GM12801 (cell line): Measurements from ENCODE around the gene C19orf47.

Experiments
- CTCF ChIP-seq: IDR thresholded peaks from one replicate; pipeline ENCODE4 v1.5.1; 2011; ENCODE audit warnings: control low read depth; ENCODE audit not compliant: insufficient read length; ENCODE audit errors: extremely low read depth

C19orf47 gene

GRCh38 chr19:40392894-40393517 is 44.8 kb upstream of the C19orf47 start:
- TF ChIP-seq CTCF = no peak

- TF ChIP-seq CTCF = no peak
Observed at GRCh38 chr19:40392123-40392522, 43.9 kb upstream of the C19orf47 start.

GRCh38 chr19:40390084-40390742 is 42.0 kb upstream of the C19orf47 start, which contains the start of gene HIPK4:
Gene HIPK4 (minus strand): TSS chr19:40390181. CDS start chr19:40389902, 279 bp downstream.
- no peak for TF ChIP-seq CTCF

- no peak for TF ChIP-seq CTCF
Observed at GRCh38 chr19:40389404-40390083, 41.3 kb upstream of the C19orf47 start.

GRCh38 chr19:40388481-40388880 is 40.3 kb upstream of the C19orf47 start:
- no peak for TF ChIP-seq CTCF

GRCh38 chr19:40387155-40387554 is 39.0 kb upstream of the C19orf47 start:
- no peak for TF ChIP-seq CTCF

GRCh38 chr19:40383668-40384248 is 35.6 kb upstream of the C19orf47 start:
- no peak for TF ChIP-seq CTCF
